Hematopoietic multipotent progenitor cell treated with erythropoietin and hydrocortisone succinate and interleukin-3 and kit ligand, for 15 days (in vitro differentiated cells): ENCODE data around the gene LAMP2.
A peak's percentile ranks its signal among the peaks of the same experiment; 100 is the strongest.
"Not testable (repeated sequence)": the region's sequence is repeated elsewhere in the genome, so short reads cannot be mapped to it uniquely, and the experiment has no call there.

Source experiments
- DNase-seq: peaks from one replicate; pipeline ENCODE4 v3.0.0-alpha.2; 2015; ENCODE audit warnings: low spot score

Gene LAMP2

DNA sequence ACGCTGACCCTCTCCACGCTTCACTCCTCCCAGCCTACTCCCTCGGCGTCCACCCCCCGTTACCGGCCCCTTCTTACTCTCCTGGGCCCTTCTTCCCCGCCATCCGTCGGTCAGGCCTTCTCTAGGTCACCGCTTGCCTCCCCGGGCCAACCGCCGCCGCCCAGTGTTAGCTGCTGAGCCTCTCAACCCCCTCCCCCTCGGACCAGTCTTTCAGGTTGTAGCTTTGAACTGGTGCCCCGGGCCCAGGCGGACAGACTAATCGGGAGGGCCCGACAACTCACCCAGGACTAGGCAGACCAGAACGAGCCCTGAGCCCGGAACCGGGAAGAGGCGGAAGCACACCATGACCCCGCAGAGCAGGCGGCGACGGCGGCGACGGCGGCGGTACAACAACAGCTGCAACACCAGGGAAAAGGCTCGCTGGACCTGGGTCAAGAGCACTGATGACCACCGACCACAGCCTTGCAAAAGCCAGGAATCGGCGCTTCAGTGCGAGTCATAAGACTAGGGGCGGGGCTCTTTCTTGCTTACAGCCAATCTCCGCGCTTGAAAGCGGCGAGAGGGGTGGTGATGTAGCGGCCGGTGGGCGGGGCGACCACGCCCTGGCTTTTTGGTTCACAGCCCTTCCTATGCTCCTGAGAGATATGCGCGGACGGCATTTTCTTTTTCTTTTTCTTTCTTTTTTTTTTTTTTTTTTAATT lies at the start of gene LAMP2:
Gene LAMP2, minus strand, starts transcription at position 472 of the 701 bp plus-strand sequence. Its CDS starts 127 bp downstream, at position 345.
- DNase-seq, result peak; percentile 87

DNA sequence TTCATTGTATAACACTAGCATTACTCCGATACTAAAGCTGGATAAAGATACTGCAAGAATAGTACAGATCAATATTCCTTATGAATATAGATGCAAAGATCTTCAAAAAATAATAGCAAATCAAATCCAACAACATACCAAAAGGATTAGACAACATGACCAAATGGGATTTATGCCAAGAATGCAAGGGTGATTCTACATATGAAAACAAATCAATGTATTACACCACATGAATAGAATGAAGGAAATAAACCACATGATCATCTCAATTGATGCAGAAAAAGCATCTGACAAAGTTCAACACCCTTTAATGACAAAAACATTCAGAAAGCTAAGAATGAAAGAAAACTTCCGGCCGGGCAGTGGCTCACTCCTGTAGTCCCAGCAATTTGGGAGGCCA lies 48.8 kb upstream of the LAMP2 start:
- no peak for DNase-seq

DNA sequence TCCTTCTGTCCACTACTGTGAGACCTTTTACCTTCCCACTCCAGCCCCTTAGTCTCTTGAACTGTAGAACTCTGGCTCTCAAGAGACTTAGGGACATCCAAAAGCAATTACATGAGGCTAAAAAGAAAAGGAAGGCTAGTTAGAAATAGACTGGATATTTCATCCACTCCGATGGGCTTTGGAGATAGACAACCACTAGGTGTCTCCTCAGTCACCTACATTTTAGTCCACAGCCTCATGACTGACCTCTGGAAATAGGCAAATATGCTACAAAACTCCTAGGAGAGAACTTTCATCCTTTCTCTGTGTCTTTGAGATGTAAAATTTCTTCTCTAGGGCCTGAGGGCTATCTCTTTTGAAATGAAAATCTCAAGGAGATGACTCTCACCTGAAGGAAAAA lies 45.1 kb upstream of the LAMP2 start:
- DNase-seq, result peak; percentile 8

DNA sequence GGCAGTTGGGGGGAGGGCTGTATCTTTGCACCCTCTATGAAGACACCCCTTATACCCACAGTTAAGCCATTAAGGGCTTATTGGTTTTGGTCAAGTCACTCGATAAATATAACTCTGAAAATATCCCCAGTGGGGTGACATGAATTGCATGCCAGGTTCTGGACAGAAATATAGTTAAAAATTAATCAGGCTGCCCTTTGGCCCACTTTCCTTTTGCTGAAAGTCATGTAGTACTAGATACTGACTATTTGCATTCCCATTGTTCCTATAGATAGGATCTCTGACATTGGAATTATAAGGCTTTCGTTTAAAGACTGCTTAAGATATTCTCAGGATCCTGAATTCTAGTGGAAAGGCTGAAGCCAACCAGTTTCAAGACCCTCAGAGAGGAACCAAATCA lies 43.5 kb upstream of the LAMP2 start:
- no peak for DNase-seq

- no peak for DNase-seq
Measured at GRCh38 chrX:120512222-120512621, 43.1 kb upstream of the LAMP2 start.

DNA sequence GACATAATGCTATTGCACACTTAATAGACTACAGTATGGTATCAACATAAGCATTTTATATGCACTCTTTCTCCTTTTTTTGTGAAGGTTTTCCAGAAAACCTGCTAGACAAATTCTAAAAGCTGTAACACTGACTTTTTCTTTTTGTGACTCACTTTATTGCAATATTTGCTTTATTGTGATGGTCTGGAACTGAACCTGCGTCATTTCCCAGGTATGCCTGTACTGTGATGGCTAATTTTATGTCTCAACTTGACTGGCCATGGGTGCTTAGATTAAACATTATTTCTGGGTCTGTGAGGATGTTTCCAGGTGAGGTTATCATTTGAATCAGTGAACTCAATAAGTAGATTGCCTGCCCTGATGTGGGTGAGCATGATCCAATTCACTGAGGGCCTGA lies 35.5 kb upstream of the LAMP2 start:
- no peak for DNase-seq

DNA sequence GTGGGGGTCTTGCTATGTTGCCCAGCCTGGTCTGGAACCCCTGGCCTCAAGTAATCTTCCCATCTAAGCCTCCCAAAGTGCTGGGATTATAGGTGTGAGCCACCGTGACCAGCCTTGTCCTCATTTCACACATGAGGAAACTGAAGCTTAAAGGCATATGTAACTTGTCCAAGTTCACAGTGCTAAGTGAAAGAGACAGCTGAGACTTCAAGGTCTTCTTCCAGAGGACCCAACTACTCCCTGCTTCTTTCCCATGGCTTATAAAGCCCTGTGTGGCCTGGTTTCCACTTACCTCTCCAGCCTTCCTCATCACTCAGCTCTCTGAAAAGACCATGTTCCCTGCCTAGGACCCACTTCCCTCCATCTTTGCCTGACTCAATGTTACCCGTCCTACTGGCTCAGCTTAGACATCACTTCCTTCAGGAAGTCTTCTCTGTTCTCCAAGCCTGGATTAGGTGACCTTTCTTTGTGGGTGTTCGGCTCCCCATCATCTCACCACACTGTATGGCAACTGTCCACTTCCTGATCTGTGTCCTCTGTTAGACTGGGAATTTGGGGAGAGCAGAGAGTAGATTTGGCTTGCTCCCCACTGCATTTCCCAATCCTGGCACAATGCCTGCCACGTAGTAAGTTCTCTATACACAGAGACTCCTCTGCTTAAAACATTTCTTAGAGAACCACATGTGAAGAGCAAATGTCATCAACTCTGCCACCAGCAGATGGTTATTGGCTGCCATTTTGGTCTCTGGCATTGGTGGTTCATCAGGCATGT lies 30.4 kb upstream of the LAMP2 start:
- DNase-seq, result no peak

DNA sequence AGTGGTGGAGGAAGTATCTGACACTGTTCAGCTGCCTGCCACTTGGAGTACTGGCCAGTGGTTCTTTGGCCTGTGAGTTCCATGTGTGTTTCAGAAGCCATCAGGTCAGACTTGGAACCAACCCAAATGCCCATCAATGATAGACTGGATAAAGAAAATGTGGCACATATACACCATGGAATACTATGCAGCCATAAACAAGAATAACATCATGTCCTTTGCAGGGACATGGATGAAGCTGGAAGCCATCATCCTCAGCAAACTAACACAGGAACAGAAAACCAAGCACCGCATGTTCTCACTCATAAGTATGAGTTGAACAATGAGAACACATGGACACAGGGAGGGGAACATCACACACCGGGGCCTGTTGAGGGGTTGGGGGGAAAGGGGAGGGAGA lies 21.0 kb upstream of the LAMP2 start:
- not testable (repeated sequence) for DNase-seq

GRCh38 chrX:120486786-120487185 lies 17.7 kb upstream of the LAMP2 start:
- no peak for DNase-seq

DNA sequence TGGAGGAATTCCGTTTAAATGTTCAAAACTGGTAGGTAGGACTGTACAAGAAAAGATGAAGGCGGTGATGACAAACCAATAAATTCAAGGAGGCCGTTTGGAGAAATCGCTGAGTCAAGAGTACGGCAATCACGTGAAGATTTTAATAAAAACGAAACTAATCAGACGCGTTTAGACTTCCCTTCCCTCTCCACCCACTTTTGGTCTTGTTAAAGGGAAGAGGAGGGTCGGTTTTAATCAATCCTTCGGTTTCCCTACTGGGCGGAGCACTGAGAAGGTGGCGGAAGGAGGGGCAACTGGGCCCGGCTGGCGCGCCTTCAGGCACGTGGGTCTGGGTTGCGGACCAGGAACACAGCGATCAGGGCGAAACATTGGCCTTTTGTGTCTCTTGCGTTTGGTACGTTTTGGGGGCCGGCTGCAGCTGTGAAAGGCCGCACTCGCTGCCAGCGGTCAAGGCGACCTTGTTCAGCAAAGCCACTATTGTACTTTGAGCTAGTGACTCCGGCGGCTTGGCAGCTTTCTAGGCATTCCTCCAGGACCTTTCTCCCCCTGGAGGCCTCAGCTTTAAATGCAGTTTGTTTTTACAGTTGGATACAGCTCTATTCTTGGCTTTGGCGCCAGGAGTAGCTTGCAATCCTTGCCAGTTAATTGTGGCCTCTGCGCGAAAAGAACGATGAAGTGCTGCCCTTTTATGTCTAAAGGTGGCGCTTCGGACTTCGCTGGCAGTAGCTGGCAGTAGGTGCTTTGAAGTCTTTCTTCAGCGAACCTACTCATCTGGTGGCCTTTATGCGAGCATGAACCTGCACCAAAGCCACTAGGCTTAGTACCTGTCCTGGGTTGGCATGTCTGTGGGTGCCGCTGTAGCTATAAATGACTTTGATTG lies 16.8 kb upstream of the LAMP2 start:
- DNase-seq, result peak; percentile 73

DNA sequence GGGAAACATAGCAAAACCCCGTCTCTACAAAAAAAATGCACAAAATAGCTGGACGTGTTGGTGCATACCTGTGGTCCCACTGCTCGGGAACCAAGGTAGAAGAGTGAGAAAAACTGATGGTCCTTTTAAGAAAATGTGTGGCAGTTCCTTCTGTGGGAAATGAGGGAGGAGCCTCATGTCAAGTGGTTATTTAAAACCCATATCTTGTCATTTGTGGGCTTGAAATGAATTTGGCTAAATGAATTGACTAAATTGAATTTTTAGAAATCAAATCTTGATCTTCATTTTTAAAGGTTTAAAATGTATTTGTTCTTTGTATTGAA lies 16.2 kb upstream of the LAMP2 start:
- DNase-seq, result no peak

- DNase-seq, result no peak
Measured at GRCh38 chrX:120477453-120477852, 8.4 kb upstream of the LAMP2 start.

GRCh38 chrX:120476714-120477113 lies 7.6 kb upstream of the LAMP2 start:
- DNase-seq, result no peak

DNA sequence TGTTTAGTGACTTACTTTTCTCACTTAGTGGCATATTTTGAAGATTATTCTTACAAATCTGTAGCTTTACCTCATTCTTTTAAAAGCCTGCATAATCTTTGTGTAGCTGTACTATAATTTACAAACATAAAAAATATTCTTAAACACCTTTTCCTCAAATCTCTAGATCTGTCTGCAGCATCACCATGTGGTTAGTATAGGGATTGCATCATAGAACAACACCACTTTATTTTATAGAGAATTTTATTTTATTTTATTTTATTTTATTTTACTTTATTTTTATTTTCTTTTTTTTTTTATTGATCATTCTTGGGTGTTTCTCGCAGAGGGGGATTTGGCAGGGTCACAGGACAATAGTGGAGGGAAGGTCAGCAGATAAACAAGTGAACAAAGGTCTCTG lies 6.4 kb upstream of the LAMP2 start:
- DNase-seq, result peak; percentile 27

DNA sequence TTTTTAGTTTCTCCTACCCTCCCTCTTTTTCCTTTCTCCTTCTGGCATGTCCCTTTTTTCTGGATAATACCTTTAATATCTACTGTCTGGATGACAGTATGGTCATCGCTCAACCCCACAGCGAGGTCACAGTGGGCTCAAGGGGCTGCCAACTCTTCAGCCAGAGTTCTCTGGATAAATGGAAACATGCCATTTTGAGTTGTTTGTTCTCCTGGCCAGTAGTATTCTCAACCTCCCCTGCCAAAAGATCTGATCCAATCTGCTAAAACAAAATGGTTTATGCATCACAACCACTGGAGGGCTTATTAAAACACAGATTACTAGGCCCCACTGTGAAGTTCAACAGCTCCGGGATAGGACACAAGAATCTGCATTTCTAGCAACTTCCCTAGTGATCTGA lies 5.0 kb upstream of the LAMP2 start:
- no peak for DNase-seq

GRCh38 chrX:120469657-120470056 lies 561 bp upstream of the LAMP2 start:
- not testable (repeated sequence) for DNase-seq

- no peak for DNase-seq
Measured at GRCh38 chrX:120468479-120468824, 644 bp downstream of the LAMP2 start.

- no peak for DNase-seq
Measured at GRCh38 chrX:120468071-120468470, 1.0 kb downstream of the LAMP2 start.

- DNase-seq, result no peak
Measured at GRCh38 chrX:120464411-120464810, 4.7 kb downstream of the LAMP2 start.

DNA sequence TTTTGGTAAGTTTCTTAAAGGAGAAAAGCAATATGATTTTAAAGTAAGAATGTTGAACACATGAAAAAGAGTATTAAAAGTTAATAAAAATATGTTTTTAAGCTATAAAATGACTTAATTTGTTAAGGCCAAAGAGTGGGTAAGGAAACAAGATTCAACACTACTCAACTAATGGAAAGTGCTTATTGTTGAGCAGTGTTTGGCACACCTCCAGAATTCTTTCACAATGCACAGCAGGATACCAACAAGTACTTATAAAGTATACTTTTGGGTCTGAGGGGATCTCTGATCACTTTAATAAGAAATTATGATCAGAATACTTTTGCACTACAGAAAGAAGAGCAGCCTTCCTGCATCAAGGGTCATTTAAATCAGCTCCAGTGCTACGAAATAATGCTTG lies 5.9 kb downstream of the LAMP2 start:
- DNase-seq, result no peak

GRCh38 chrX:120462370-120462769 lies 6.7 kb downstream of the LAMP2 start:
- DNase-seq, result no peak

DNA sequence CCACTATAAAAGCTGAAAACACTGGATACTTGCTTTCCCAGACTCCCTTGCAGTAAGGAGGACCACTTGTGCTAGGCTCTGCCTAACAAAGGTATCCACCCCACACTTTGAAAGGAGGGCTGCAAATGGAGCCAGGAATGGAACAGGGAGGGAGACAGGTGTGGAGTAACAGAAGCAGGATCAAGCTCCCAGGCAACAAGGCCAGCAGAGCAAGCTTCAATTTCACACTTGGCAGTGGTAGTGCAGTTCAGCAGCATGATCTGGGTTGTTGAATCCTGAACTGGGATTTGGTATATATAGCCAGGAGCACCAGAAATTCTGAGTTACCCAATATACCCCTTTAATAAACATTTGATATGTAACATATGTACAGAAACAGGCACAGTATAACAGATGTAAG lies 9.8 kb downstream of the LAMP2 start:
- no peak for DNase-seq

DNA sequence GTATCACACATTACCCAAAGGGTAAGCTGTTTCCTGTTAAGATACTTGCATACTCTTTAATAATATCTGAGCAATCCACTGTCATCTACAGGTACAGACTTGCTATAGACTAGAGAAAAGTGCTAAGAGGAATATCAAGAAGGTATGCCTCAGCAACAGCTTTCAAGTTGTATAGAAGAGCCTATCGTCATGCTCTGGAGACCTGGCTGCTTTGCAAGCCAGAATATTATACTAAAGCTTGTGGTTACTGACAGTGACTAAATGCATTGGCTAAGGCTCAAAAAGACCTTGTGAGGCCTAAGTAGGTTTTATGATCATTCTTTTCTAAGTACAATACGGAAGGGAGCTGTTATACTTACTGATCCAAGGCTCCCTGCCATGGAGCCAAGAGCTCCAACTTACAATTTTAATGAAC lies 11.3 kb downstream of the LAMP2 start:
- no peak for DNase-seq
